Tibial nerve (tissue), 4 donors: ENCODE data around the gene RASGEF1B. TPM values are rescaled to one million over a fixed set of nuclear protein-coding genes. Genes with fewer than 3 reads are reported as not detected.

Experiments
- DNase-seq, 2 donors: peaks; one replicate each; pipeline ENCODE4 v3.0.0-alpha.2; 2019; ENCODE audit warnings: low spot score in 2 of 2
- H3K27ac ChIP-seq, 4 donors: fragments of 200-600 bp; sonication (generic) in 3 of 4; one replicate each; pipeline ENCODE4 v1.5.1; 2017 to 2019; ENCODE audit warnings: mild to moderate bottlenecking in 1 of 4
- H3K27me3 ChIP-seq, 2 donors: fragments of 200-600 bp; sonication (generic) in 1 of 2; one replicate each; pipeline versions ENCODE4 v1.5.1 to v1.6.0; 2017 to 2019
- H3K36me3 ChIP-seq, 3 donors: fragments of 200-600 bp; sonication (generic); one replicate each; pipeline ENCODE4 v1.5.1; 2018 to 2019
- H3K4me1 ChIP-seq, 4 donors: fragments of 200-600 bp; sonication (generic) in 3 of 4; one replicate each; pipeline ENCODE4 v1.5.1; 2017 to 2019
- H3K4me3 ChIP-seq, 4 donors: fragments of 200-600 bp; sonication (generic) in 3 of 4; one replicate each; pipeline ENCODE4 v1.5.1; 2017 to 2019; ENCODE audit warnings: mild to moderate bottlenecking in 1 of 4, moderate library complexity in 1 of 4
- H3K9me3 ChIP-seq, 4 donors: fragments of 200-600 bp; sonication (generic) in 3 of 4; one replicate each; pipeline ENCODE4 v1.5.1; 2017 to 2019
- CTCF ChIP-seq, 5 experiments: fragments of 200-600 bp in 3 of 5; fragments of 450-650 bp in 2 of 5; sonication (generic) in 3 of 5; IDR thresholded peaks; one replicate each; pipeline ENCODE4 v1.5.1; 2016 to 2019; ENCODE audit warnings: antibody characterized with exemption in 5 of 5, mild to moderate bottlenecking in 3 of 5, moderate library complexity in 2 of 5
- EP300 ChIP-seq, 2 donors: sonication (generic); formaldehyde crosslinking; IDR thresholded peaks; one replicate each; pipeline ENCODE4 v1.6.1; 2017; ENCODE audit warnings: antibody characterized with exemption in 2 of 2, mild to moderate bottlenecking in 1 of 2
- POLR2A ChIP-seq, 2 donors: fragments of 450-650 bp; IDR thresholded peaks; one replicate each; pipeline ENCODE4 v1.6.1; 2017; ENCODE audit warnings: antibody characterized with exemption in 2 of 2, mild to moderate bottlenecking in 2 of 2, moderate library complexity in 2 of 2
- WGBS, 2 donors: methylation state at CpG; one replicate each; pipeline ENCODE4 v1.1.5; 2018; 5-methylcytosine and 5-hydroxymethylcytosine counted together
- total RNA-seq, 4 donors: library from RNA; depleted of rRNA; stranded (reverse); fragments of >200 nt; gene quantifications; one replicate each; pipeline ENCODE4 v1.1.0, GENCODE V29; 2016

RASGEF1B gene
- total RNA-seq, 4 donors from 2014 or later: 12.4 to 32.8 (median 15.0) TPM

GRCh38 chr4:81454948-81455347 lies 16.8 kb downstream of the RASGEF1B start:
- H3K9me3 ChIP-seq: no peaks in the 10 kb centered on the region
- 80 to 88% methylated on average over 2 of the region's 2 CpGs for WGBS, 2 donors
- H3K4me3 ChIP-seq: no peak overlapping the region
- H3K4me1 ChIP-seq: peaks cover 0 to 20% (median 0%) of the 10 kb centered on the region in 4 donors
- no peaks in the 10 kb centered on the region for H3K27me3 ChIP-seq
- TF ChIP-seq POLR2A (IDR thresholded peaks at IDR 0.05): no peak
- TF ChIP-seq EP300 (IDR thresholded peaks at IDR 0.05): no peak
- TF ChIP-seq CTCF (IDR thresholded peaks at IDR 0.05): no peak
- peaks cover 0 to 66% (median 2%) of the 10 kb centered on the region in 3 donors for H3K36me3 ChIP-seq
- DNase-seq: no peak
- no peak overlapping the region for H3K27ac ChIP-seq

DNA sequence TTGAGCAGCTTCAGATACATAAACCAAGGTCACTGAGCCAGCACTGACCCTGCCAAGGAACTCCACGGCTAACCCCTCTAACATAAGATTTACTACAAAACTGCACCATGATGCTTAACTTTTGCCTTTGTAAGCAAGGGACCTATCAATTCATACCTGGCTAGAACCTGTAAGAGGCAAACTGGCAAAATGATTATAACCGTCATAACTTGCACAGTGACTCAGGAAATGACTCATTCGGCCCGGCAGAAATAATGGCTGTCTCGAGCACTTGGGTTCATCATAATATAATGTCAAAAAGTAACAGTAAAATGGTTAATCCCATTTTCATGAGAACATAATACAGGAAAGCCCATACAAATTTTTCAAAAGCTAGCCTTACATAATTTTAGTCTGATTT lies 17.2 kb downstream of the RASGEF1B start:
- Histone ChIP-seq H3K4me3 (no peak overlapping the region), H3K9me3 (no peaks in the 10 kb centered on the region), H3K27me3 (no peaks in the 10 kb centered on the region), H3K27ac (no peak overlapping the region), H3K4me1 (peaks cover 0 to 20% (median 0%) of the 10 kb centered on the region in 4 donors), H3K36me3 (peaks cover 0 to 66% (median 2%) of the 10 kb centered on the region in 3 donors)
- 56 to 62% methylated on average over 5 of the region's 5 CpGs for WGBS, 2 donors
- no peak for DNase-seq
- TF ChIP-seq CTCF (IDR thresholded peaks at IDR 0.05) (no peak), POLR2A (IDR thresholded peaks at IDR 0.05) (no peak), EP300 (IDR thresholded peaks at IDR 0.05) (no peak)

- no peaks in the 10 kb centered on the region for H3K9me3 ChIP-seq
- TF ChIP-seq EP300 (IDR thresholded peaks at IDR 0.05) (no peak), POLR2A (IDR thresholded peaks at IDR 0.05) (no peak), CTCF (IDR thresholded peaks at IDR 0.05) (no peak)
- H3K4me3 ChIP-seq: no peak overlapping the region
- H3K27ac ChIP-seq: no peak overlapping the region
- H3K36me3 ChIP-seq: peaks cover 2 to 70% (median 8%) of the 10 kb centered on the region in 3 donors
- no peak for DNase-seq
- WGBS, 2 donors: 87 to 92% methylated on average over 4 of the region's 4 CpGs
- peaks cover 0 to 11% (median 0%) of the 10 kb centered on the region in 4 donors for H3K4me1 ChIP-seq
- no peaks in the 10 kb centered on the region for H3K27me3 ChIP-seq
Measured at GRCh38 chr4:81453024-81453423, 18.7 kb downstream of the RASGEF1B start.

GRCh38 chr4:81452452-81453006 lies 19.2 kb downstream of the RASGEF1B start:
- Histone ChIP-seq H3K27ac (no peak overlapping the region), H3K4me1 (peaks cover 0 to 6% (median 0%) of the 10 kb centered on the region in 4 donors), H3K4me3 (no peak overlapping the region), H3K9me3 (no peaks in the 10 kb centered on the region), H3K36me3 (peaks cover 2 to 75% (median 10%) of the 10 kb centered on the region in 3 donors), H3K27me3 (no peaks in the 10 kb centered on the region)
- WGBS, 2 donors: 96 to 98% methylated on average over 1 of the region's 1 CpG
- DNase-seq: no peak
- TF ChIP-seq CTCF (IDR thresholded peaks at IDR 0.05): no peak
- TF ChIP-seq EP300 (IDR thresholded peaks at IDR 0.05): no peak
- no peak for TF ChIP-seq POLR2A (IDR thresholded peaks at IDR 0.05)

DNA sequence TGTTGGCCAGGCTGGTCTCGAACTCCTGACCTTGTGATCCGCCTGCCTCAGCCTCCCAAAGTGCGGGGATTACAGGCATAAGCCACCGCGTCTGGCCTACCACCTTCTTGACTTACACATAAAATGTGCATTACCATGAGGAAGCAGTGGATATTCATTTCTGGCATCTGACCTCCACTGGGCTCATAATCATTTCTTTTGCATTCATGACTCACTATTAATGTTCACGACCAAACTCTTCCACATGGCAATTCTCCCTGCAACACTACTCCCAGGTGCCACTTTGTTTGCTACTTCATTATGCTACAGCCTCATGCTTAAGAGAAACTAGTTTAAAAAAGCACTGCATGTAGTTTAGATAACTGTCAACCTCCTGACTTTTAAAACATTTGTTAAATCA lies 22.7 kb downstream of the RASGEF1B start:
- no peak for TF ChIP-seq CTCF (IDR thresholded peaks at IDR 0.05)
- no peak for TF ChIP-seq POLR2A (IDR thresholded peaks at IDR 0.05)
- no peak for TF ChIP-seq EP300 (IDR thresholded peaks at IDR 0.05)
- no peaks in the 10 kb centered on the region for H3K4me1 ChIP-seq
- H3K4me3 ChIP-seq: no peak overlapping the region
- no peaks in the 10 kb centered on the region for H3K9me3 ChIP-seq
- H3K27ac ChIP-seq: no peak overlapping the region
- 87 to 88% methylated on average over 6 of the region's 6 CpGs for WGBS, 2 donors
- H3K36me3 ChIP-seq: peaks cover 2 to 80% (median 10%) of the 10 kb centered on the region in 3 donors
- H3K27me3 ChIP-seq: no peaks in the 10 kb centered on the region
- DNase-seq: no peak
